Upper lobe of left lung (tissue), 4 donors: ENCODE measurements around the gene RETSAT.

Experiments used
- EP300 ChIP-seq, 4 donors: sonication (generic); formaldehyde crosslinking; IDR thresholded peaks; one replicate each; pipeline ENCODE4 v1.5.1; 2017; ENCODE audit warnings: antibody characterized with exemption in 4 of 4, control low read depth in 2 of 4
- TF ChIP-seq, protein P1 (sequence below), 6 experiments: fragments of 450-650 bp in 4 of 6; fragments of 200-600 bp in 2 of 6; sonication (generic) in 2 of 6; IDR thresholded peaks; one replicate each; pipeline ENCODE4 v1.5.1; 2016 to 2019; ENCODE audit warnings: antibody characterized with exemption in 6 of 6

DNA sequence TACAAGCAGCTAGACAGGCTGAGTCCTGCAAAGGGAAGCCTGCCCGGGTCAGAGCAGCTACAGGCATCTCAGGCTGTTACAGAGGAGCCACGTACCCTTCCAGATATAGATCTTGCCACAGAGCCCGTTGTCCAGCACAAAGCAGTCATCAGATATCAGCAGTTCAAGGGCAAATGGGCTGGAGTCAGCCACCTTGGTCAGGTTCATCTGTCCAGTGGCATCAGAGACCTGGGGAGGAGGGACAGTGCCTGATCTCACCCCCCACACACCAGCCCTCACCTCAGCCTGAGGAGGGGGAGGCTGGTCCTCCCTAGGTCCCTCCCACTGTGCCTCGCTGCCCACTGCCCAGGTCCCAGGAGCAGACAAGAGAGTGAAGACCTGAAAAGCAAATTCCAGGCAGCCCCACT is 43.6 kb upstream of the RETSAT start:
- no peak for TF ChIP-seq EP300 (IDR thresholded peaks at IDR 0.05)
- TF ChIP-seq, protein P1, sequence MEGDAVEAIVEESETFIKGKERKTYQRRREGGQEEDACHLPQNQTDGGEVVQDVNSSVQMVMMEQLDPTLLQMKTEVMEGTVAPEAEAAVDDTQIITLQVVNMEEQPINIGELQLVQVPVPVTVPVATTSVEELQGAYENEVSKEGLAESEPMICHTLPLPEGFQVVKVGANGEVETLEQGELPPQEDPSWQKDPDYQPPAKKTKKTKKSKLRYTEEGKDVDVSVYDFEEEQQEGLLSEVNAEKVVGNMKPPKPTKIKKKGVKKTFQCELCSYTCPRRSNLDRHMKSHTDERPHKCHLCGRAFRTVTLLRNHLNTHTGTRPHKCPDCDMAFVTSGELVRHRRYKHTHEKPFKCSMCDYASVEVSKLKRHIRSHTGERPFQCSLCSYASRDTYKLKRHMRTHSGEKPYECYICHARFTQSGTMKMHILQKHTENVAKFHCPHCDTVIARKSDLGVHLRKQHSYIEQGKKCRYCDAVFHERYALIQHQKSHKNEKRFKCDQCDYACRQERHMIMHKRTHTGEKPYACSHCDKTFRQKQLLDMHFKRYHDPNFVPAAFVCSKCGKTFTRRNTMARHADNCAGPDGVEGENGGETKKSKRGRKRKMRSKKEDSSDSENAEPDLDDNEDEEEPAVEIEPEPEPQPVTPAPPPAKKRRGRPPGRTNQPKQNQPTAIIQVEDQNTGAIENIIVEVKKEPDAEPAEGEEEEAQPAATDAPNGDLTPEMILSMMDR (IDR thresholded peaks at IDR 0.05): no peak
